ENCODE data around the gene GLB1L2.

GRCh38 chr11:134376150-134376921 lies 44.5 kb downstream of the GLB1L2 start:
- no peak for TF ChIP-seq POLR2AphosphoS5 (IDR thresholded peaks at IDR 0.05; ENCODE audit: low read depth, low read length)
- no peak for TF ChIP-seq TAF1 (IDR thresholded peaks at IDR 0.05; ENCODE audit: borderline replicate concordance, low read depth, low read length)
